ENCODE data around the gene ANKRD11. TPM values are rescaled to one million over a fixed set of nuclear protein-coding genes. Genes with fewer than 3 reads are reported as not detected.
A peak's percentile ranks its signal among the peaks of the same experiment; 100 is the strongest.

The ANKRD11 gene
- total RNA-seq, 1 experiment from 2014 or later = 297 TPM

DNA sequence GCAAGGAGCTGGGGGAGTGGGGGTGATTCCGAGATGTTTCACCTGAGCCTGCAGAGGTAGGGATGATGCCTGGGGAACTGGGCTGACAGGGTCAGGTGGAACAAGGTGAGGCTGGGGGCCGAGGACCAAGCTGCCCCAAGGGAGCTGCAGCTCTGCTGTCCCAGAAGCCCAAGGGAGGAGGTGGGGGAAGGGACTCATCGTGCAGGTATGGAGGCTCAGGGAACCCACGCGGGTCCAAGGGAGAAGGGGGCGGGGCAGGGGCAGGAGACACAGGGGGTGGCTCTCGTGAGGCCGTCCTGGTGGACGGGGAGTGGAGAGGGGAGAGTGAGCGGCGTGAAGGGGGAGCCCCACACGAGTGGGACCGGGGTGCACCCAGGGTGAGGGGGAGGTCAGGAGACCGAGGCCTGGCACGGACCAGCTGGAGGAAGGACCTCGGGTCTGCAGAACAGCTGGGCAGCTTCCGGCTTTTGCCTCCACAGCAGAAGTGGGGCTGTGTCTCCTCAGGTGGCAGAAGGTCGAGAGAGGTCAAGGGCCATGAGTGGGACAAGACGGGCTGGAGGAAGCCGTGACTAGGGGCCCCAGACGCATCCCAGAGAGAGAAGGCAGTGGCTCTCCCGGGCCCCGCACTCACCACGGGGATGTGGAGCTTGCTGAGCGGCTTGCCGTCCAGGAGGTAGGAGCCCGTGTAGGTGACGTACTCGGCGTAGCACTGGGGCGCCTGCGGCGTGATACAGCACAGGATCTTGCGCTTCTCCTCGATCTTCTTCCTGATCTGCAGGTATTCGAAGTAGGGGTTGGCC lies 211.7 kb downstream of the ANKRD11 start:
- peaks cover 5% of the 10 kb centered on the region; the same call in 1 of the 2 replicates for H3K4me1 ChIP-seq
- intact Hi-C loops (cut with micrococcal nuclease; ENCODE audit: unreplicated experiment) = no loop called here
- H3K4me3 ChIP-seq (ENCODE audit: low read depth, low read length) = no peak overlapping the region
- ChIA-PET CTCF (no interaction called here), POLR2A (no interaction called here)
- Mint-ChIP-seq H3K36me3 (ENCODE audit: insufficient read depth, unreplicated experiment) (peaks cover 52% of the 10 kb centered on the region), H3K27me3 (ENCODE audit: insufficient read depth, unreplicated experiment) (no peaks in the 10 kb centered on the region), H3K4me3 (ENCODE audit: unreplicated experiment) (no peak overlapping the region), H3K4me1 (ENCODE audit: low read depth, unreplicated experiment) (no peaks in the 10 kb centered on the region), H3K27ac (ENCODE audit: unreplicated experiment) (peak overlapping the region; percentile 13), H3K9me3 (ENCODE audit: unreplicated experiment) (no peaks in the 10 kb centered on the region)
- H3K36me3 ChIP-seq (ENCODE audit: control insufficient read depth, insufficient read depth, low read length) = peaks cover 9% of the 10 kb centered on the region
- H3K27me3 ChIP-seq (replicated peaks; ENCODE audit: control insufficient read depth, insufficient read depth, low read length) = no peaks in the 10 kb centered on the region
- no TSS peak for BruUV-seq (replicated peaks)
- TF ChIP-seq CTCF (IDR thresholded peaks at IDR 0.05; ENCODE audit: insufficient read depth in 1 of 2, low read depth in 1 of 2, low read length in 1 of 2, severe bottlenecking in 1 of 2, unreplicated experiment in 1 of 2) = no peak
- no peak for DNase-seq
- H3K9me3 ChIP-seq = no peaks in the 10 kb centered on the region

GRCh38 chr16:89277641-89278341 lies 212.6 kb downstream of the ANKRD11 start:
- no TSS peak for BruUV-seq (replicated peaks)
- H3K36me3 ChIP-seq (ENCODE audit: control insufficient read depth, insufficient read depth, low read length) = peaks cover 9% of the 10 kb centered on the region; the same call in 1 of the 2 replicates
- Mint-ChIP-seq H3K9me3 (ENCODE audit: unreplicated experiment) (no peaks in the 10 kb centered on the region), H3K27ac (ENCODE audit: unreplicated experiment) (peak overlapping the region; percentile 13), H3K4me1 (ENCODE audit: low read depth, unreplicated experiment) (no peaks in the 10 kb centered on the region), H3K27me3 (ENCODE audit: insufficient read depth, unreplicated experiment) (no peaks in the 10 kb centered on the region), H3K36me3 (ENCODE audit: insufficient read depth, unreplicated experiment) (peaks cover 61% of the 10 kb centered on the region), H3K4me3 (ENCODE audit: unreplicated experiment) (no peak overlapping the region)
- ChIA-PET POLR2A (no interaction called here), CTCF (no interaction called here)
- DNase-seq = no peak
- H3K27me3 ChIP-seq (replicated peaks; ENCODE audit: control insufficient read depth, insufficient read depth, low read length) = no peaks in the 10 kb centered on the region
- no peak overlapping the region for H3K4me3 ChIP-seq (ENCODE audit: low read depth, low read length)
- peaks cover under 1% of the 10 kb centered on the region; the same call in 1 of the 2 replicates for H3K4me1 ChIP-seq
- no peak for TF ChIP-seq CTCF (IDR thresholded peaks at IDR 0.05; ENCODE audit: insufficient read depth in 1 of 2, low read depth in 1 of 2, low read length in 1 of 2, severe bottlenecking in 1 of 2, unreplicated experiment in 1 of 2)
- no peaks in the 10 kb centered on the region for H3K9me3 ChIP-seq
- intact Hi-C loops (cut with micrococcal nuclease; ENCODE audit: unreplicated experiment) = no loop called here

- H3K36me3 ChIP-seq (ENCODE audit: control insufficient read depth, insufficient read depth, low read length) = peaks cover 9% of the 10 kb centered on the region; the same call in 1 of the 2 replicates
- no peak for DNase-seq
- intact Hi-C loops (cut with micrococcal nuclease; ENCODE audit: unreplicated experiment) = no loop called here
- TF ChIP-seq CTCF (IDR thresholded peaks at IDR 0.05; ENCODE audit: insufficient read depth in 1 of 2, low read depth in 1 of 2, low read length in 1 of 2, severe bottlenecking in 1 of 2, unreplicated experiment in 1 of 2) = no peak
- Mint-ChIP-seq H3K4me1 (ENCODE audit: low read depth, unreplicated experiment) (no peaks in the 10 kb centered on the region), H3K27ac (ENCODE audit: unreplicated experiment) (no peak overlapping the region), H3K36me3 (ENCODE audit: insufficient read depth, unreplicated experiment) (peaks cover 68% of the 10 kb centered on the region), H3K27me3 (ENCODE audit: insufficient read depth, unreplicated experiment) (no peaks in the 10 kb centered on the region), H3K4me3 (ENCODE audit: unreplicated experiment) (no peak overlapping the region), H3K9me3 (ENCODE audit: unreplicated experiment) (no peaks in the 10 kb centered on the region)
- no peaks in the 10 kb centered on the region for H3K9me3 ChIP-seq
- ChIA-PET CTCF (interaction anchor here (0.6 kb wide), 1 partner anchor 207 kb away, joined by 3 read pairs; no protein-coding TSS in a partner anchor), POLR2A (no interaction called here)
- no TSS peak for BruUV-seq (replicated peaks)
- H3K4me1 ChIP-seq = no peaks in the 10 kb centered on the region
- H3K27me3 ChIP-seq (replicated peaks; ENCODE audit: control insufficient read depth, insufficient read depth, low read length) = no peaks in the 10 kb centered on the region
- no peak overlapping the region for H3K4me3 ChIP-seq (ENCODE audit: low read depth, low read length)
These were observed 213.3 kb downstream of the ANKRD11 start for GRCh38 chr16:89277049-89277448.

All from Caco-2 (cell line).